Activated CD8-positive, alpha-beta memory T cell treated with anti-CD3 and anti-CD28 coated beads for 48 hours (primary cell): ENCODE data around the gene ABCD1.
"Not testable (repeated sequence)": the region's sequence is repeated elsewhere in the genome, so short reads cannot be mapped to it uniquely, and the experiment has no call there.

Experiments
- DNase-seq, 3 experiments: peaks; one replicate each; pipeline ENCODE4 v3.0.0-alpha.2; 2020; ENCODE audit warnings: low read depth in 2 of 3, low spot score in 2 of 3

Gene ABCD1

GRCh38 chrX:153707406-153707805 lies 17.2 kb upstream of the ABCD1 start:
- DNase-seq: no peak

- no peak for DNase-seq
These were observed 16.2 kb upstream of the ABCD1 start for GRCh38 chrX:153708415-153708814.

- DNase-seq: no peak
These were observed 14.7 kb upstream of the ABCD1 start for GRCh38 chrX:153709726-153710674.

- no peak for DNase-seq
These were observed 10.4 kb upstream of the ABCD1 start for GRCh38 chrX:153714256-153714655.

- no peak for DNase-seq
These were observed 7.2 kb upstream of the ABCD1 start for GRCh38 chrX:153717445-153717844.

GRCh38 chrX:153719238-153719637 lies 5.4 kb upstream of the ABCD1 start:
- DNase-seq: no peak

GRCh38 chrX:153719701-153720100 lies 5.0 kb upstream of the ABCD1 start:
- no peak for DNase-seq

- DNase-seq: no peak
These were observed 1.8 kb upstream of the ABCD1 start for GRCh38 chrX:153722704-153723350.

GRCh38 chrX:153723351-153724251 lies 1.1 kb upstream of the ABCD1 start:
- peak in 1 of 3 experiments; percentile 25 for DNase-seq

- no peak for DNase-seq
These were observed 579 bp downstream of the ABCD1 start for GRCh38 chrX:153725039-153725831.

GRCh38 chrX:153725832-153726285 lies 1.2 kb downstream of the ABCD1 start:
- DNase-seq: no peak

- no peak for DNase-seq
These were observed 1.8 kb downstream of the ABCD1 start for GRCh38 chrX:153726286-153727122.

- DNase-seq: no peak
These were observed 2.7 kb downstream of the ABCD1 start for GRCh38 chrX:153727123-153727931.

GRCh38 chrX:153728095-153728494 lies 3.4 kb downstream of the ABCD1 start:
- DNase-seq: no peak

GRCh38 chrX:153728951-153729631 lies 4.4 kb downstream of the ABCD1 start:
- DNase-seq: no peak

GRCh38 chrX:153730115-153730514 lies 5.5 kb downstream of the ABCD1 start:
- DNase-seq: not testable (repeated sequence)

- DNase-seq: no peak
These were observed 6.6 kb downstream of the ABCD1 start for GRCh38 chrX:153731117-153731844.
